B cell (primary cell): ENCODE measurements around the gene JARID2. TPM values are rescaled to one million over a fixed set of nuclear protein-coding genes. Genes with fewer than 3 reads are reported as not detected.

Experiments
- ATAC-seq: fragments of 200-7000 bp; cut with Tn5 transposase; one replicate; pipeline ENCODE4 v1.10.0; 2021; ENCODE audit warnings: low read depth, mild to moderate bottlenecking, moderate number of reproducible peaks, moderate library complexity
- CTCF ChIA-PET: fragments of 350-600 bp; sonication (Branson Sonifier 250); formaldehyde crosslinking; loops from one replicate; lab custom pipeline; 2021; ENCODE audit warnings: antibody characterized with exemption, inconsistent platforms; lab: Charles Lee
- POLR2A ChIA-PET: fragments of 350-600 bp; sonication (Branson Sonifier 250); formaldehyde crosslinking; loops from one replicate; lab custom pipeline; 2021; ENCODE audit warnings: antibody characterized with exemption; lab: Charles Lee
- DNase-seq: peaks from one replicate; pipeline ENCODE4 v3.0.0; 2013
- H2AFZ ChIP-seq: 2 replicates; pipeline ENCODE4 v1.6.1; 2012; ENCODE audit warnings: mild to moderate bottlenecking, low read depth, low read length; ENCODE audit not compliant: insufficient read depth, poor library complexity, severe bottlenecking
- H3K27ac ChIP-seq, 2 donors: 1 replicate in 1 of 2; 2 replicates in 1 of 2; pipeline ENCODE4 v1.5.1; 2012 to 2013; ENCODE audit warnings: low read length in 2 of 2, mild to moderate bottlenecking in 2 of 2, moderate library complexity in 1 of 2
- H3K27me3 ChIP-seq, 4 experiments: fragments of 200-600 bp in 1 of 4; sonication (generic) in 1 of 4; replicated peaks in 1 of 4; 1 replicate in 2 of 4; 2 replicates in 2 of 4; pipeline versions ENCODE4 v1.6.1 to v1.7.0; 2013 to 2016; ENCODE audit warnings: low read length in 3 of 4, mild to moderate bottlenecking in 2 of 4, mixed read lengths in 1 of 4, moderate library complexity in 1 of 4; ENCODE audit not compliant: insufficient read depth in 4 of 4, control insufficient read depth in 3 of 4; ENCODE audit errors: control extremely low read depth in 1 of 4
- H3K36me3 ChIP-seq, 2 experiments: replicated peaks in 1 of 2; 1 replicate in 1 of 2; 2 replicates in 1 of 2; pipeline versions ENCODE4 v1.6.1 to v1.7.1; 2013; ENCODE audit warnings: low read length in 1 of 2; ENCODE audit not compliant: insufficient read depth in 2 of 2, control insufficient read depth in 1 of 2; ENCODE audit errors: control extremely low read depth in 1 of 2, extremely low read depth in 1 of 2
- H3K4me1 ChIP-seq, 2 donors: fragments of 200-600 bp in 1 of 2; sonication (generic) in 1 of 2; 1 replicate in 1 of 2; 2 replicates in 1 of 2; pipeline versions ENCODE4 v1.5.1 to v1.6.1; 2013 to 2017; ENCODE audit warnings: low read length in 2 of 2; ENCODE audit not compliant: control insufficient read depth in 2 of 2, insufficient read depth in 2 of 2
- H3K4me2 ChIP-seq: replicated peaks from 2 replicates; pipeline ENCODE3; 2012; ENCODE audit warnings: mild to moderate bottlenecking, low read depth, low read length; ENCODE audit not compliant: poor library complexity, severe bottlenecking
- H3K4me3 ChIP-seq, 5 experiments: fragments of 200-600 bp in 1 of 5; sonication (generic) in 1 of 5; 1 replicate in 3 of 5; 2 replicates in 2 of 5; pipeline versions ENCODE4 v1.5.1 to v1.7.0; 2011 to 2016; ENCODE audit warnings: low read length in 4 of 5, mild to moderate bottlenecking in 4 of 5, low read depth in 2 of 5, control low read depth in 1 of 5, moderate library complexity in 1 of 5; ENCODE audit not compliant: insufficient read depth in 1 of 5; ENCODE audit errors: control extremely low read depth in 1 of 5, extremely low read depth in 1 of 5
- H3K79me2 ChIP-seq: fragments of 200-600 bp; sonication (generic); one replicate; pipeline ENCODE4 v1.6.0; 2016; ENCODE audit warnings: low read length; ENCODE audit not compliant: control insufficient read depth, insufficient read depth
- H3K9ac ChIP-seq: fragments of 200-600 bp; sonication (generic); 2 replicates; pipeline ENCODE4 v1.6.1; 2017; ENCODE audit warnings: mild to moderate bottlenecking, low read length, moderate library complexity
- H3K9me3 ChIP-seq, 3 donors: one replicate each; pipeline versions ENCODE4 v1.6.1 to v1.7.1; 2013; ENCODE audit warnings: low read length in 2 of 3; ENCODE audit not compliant: control insufficient read depth in 2 of 3, insufficient read depth in 1 of 3; ENCODE audit errors: control extremely low read depth in 1 of 3
- H4K20me1 ChIP-seq: 2 replicates; pipeline ENCODE4 v1.6.0; 2012; ENCODE audit warnings: mild to moderate bottlenecking, low read length; ENCODE audit not compliant: insufficient read depth, control insufficient read depth, poor library complexity, severe bottlenecking
- H3K27ac Mint-ChIP-seq: one replicate; pipeline ENCODE4 v1.8.0; 2021; ENCODE audit warnings: mixed read lengths
- H3K27me3 Mint-ChIP-seq: one replicate; pipeline ENCODE4 v1.8.0; 2021; ENCODE audit warnings: mixed read lengths
- H3K4me1 Mint-ChIP-seq: one replicate; pipeline ENCODE4 v1.8.0; 2021; ENCODE audit warnings: mixed read lengths
- H3K4me3 Mint-ChIP-seq: one replicate; pipeline ENCODE4 v1.8.0; 2021; ENCODE audit warnings: mixed read lengths
- H3K9me3 Mint-ChIP-seq: one replicate; pipeline ENCODE4 v1.8.0; 2022; ENCODE audit warnings: mixed read lengths; ENCODE audit not compliant: insufficient read depth
- CTCF ChIP-seq: fragments of 200-600 bp; IDR thresholded peaks from one replicate; pipeline ENCODE4 v1.8.0; 2022; ENCODE audit warnings: antibody characterized with exemption, mild to moderate bottlenecking
- EZH2 ChIP-seq: IDR thresholded peaks from 2 replicates; pipeline ENCODE4 v1.6.1; 2012; ENCODE audit warnings: borderline replicate concordance, low read depth, mild to moderate bottlenecking, moderate library complexity, low read length; ENCODE audit not compliant: insufficient read depth, poor library complexity, severe bottlenecking
- WGBS: methylation state at CpG from one replicate; pipeline ENCODE4 v1.1.5; 2013; ENCODE audit warnings: missing lambda C conversion rate; ENCODE audit not compliant: insufficient coverage; 5-methylcytosine and 5-hydroxymethylcytosine counted together
- intact Hi-C: fragments of 100-400 bp; cut with micrococcal nuclease; formaldehyde crosslinking; loops from one replicate; pipeline ENCODE4 v1.10.0; 2022
- polyA plus RNA-seq: library from polyadenylated mRNA; depleted of rRNA; stranded (reverse); fragments of >200 nt; gene quantifications from 2 replicates; pipeline ENCODE4 v1.2.3, GENCODE V29; 2012
- total RNA-seq, 2 donors: library from RNA; stranded (reverse); fragments of 120-200 nt in 1 of 2; gene quantifications; 1 replicate in 1 of 2; 2 replicates in 1 of 2; pipeline versions ENCODE4 v1.2.3 to v1.2.4, GENCODE V29; 2013 to 2022

Gene JARID2
- total and polyA plus RNA-seq, 2 donors (not counting 1 experiment from before 2014, with no cell fraction given), result 11.0 to 58.1 TPM

- Histone ChIP-seq H3K9ac (no peak overlapping the region), H3K4me1 (no peaks in the 10 kb centered on the region), H3K27ac (no peak overlapping the region), H3K4me2 (no peak overlapping the region), H3K4me3 (no peak overlapping the region), H3K9me3 (no peaks in the 10 kb centered on the region), H3K27me3 (no peaks in the 10 kb centered on the region), H3K79me2 (peaks cover 69% of the 10 kb centered on the region), H4K20me1 (peaks cover 44% of the 10 kb centered on the region), H2AFZ (no peak overlapping the region), H3K36me3 (peaks cover 3 to 81% of the 10 kb centered on the region in 2 experiments)
- CTCF ChIA-PET, result no interaction called here
- ATAC-seq (no peak), DNase-seq (no peak)
- Mint-ChIP-seq H3K27ac (no peak overlapping the region), H3K27me3 (no peaks in the 10 kb centered on the region), H3K4me3 (no peak overlapping the region), H3K9me3 (no peaks in the 10 kb centered on the region), H3K4me1 (no peaks in the 10 kb centered on the region)
- POLR2A ChIA-PET, result no interaction called here
- no peak for TF ChIP-seq EZH2
- no peak for TF ChIP-seq CTCF
- intact Hi-C loops, result no loop called here
- 98% methylated on average over 7 of the region's 12 CpGs for WGBS
Observed at GRCh38 chr6:15499125-15499524, 253.3 kb downstream of the JARID2 start.

GRCh38 chr6:15499591-15499990 lies 253.7 kb downstream of the JARID2 start:
- H4K20me1 ChIP-seq, result peaks cover 47% of the 10 kb centered on the region
- intact Hi-C loops, result no loop called here
- CTCF ChIA-PET, result no interaction called here
- ATAC-seq (no peak), DNase-seq (no peak)
- H3K9me3 ChIP-seq, result no peaks in the 10 kb centered on the region
- H3K36me3 ChIP-seq, result peaks cover 3 to 84% of the 10 kb centered on the region in 2 experiments
- POLR2A ChIA-PET, result no interaction called here
- H3K4me2 ChIP-seq, result no peak overlapping the region
- no peak for TF ChIP-seq CTCF
- TF ChIP-seq EZH2, result no peak
- no peak overlapping the region for H3K27ac ChIP-seq
- H3K27me3 ChIP-seq, result no peaks in the 10 kb centered on the region
- Mint-ChIP-seq H3K4me3 (no peak overlapping the region), H3K27me3 (no peaks in the 10 kb centered on the region), H3K4me1 (peaks cover 2% of the 10 kb centered on the region), H3K9me3 (no peaks in the 10 kb centered on the region), H3K27ac (no peak overlapping the region)
- WGBS, result 94% methylated on average over 3 of the region's 9 CpGs
- H3K4me1 ChIP-seq, result no peaks in the 10 kb centered on the region
- no peak overlapping the region for H2AFZ ChIP-seq
- H3K9ac ChIP-seq, result no peak overlapping the region
- peaks cover 70% of the 10 kb centered on the region for H3K79me2 ChIP-seq
- no peak overlapping the region for H3K4me3 ChIP-seq
